GM19025 (cell line): Measurements from ENCODE around the gene PORCN.
A peak's percentile ranks its signal among the peaks of the same experiment; 100 is the strongest.
"Not testable (repeated sequence)": the region's sequence is repeated elsewhere in the genome, so short reads cannot be mapped to it uniquely, and the experiment has no call there.

Experiments used
- ATAC-seq: cut with Tn5 transposase; IDR thresholded peaks from one replicate; pipeline ENCODE4 v1.9.1; 2021; ENCODE audit warnings: mild to moderate bottlenecking, low read depth, moderate library complexity; ENCODE audit not compliant: unreplicated experiment

PORCN gene

GRCh38 chrX:48509245-48509590 is 426 bp downstream of the PORCN start:
- ATAC-seq = no peak

GRCh38 chrX:48509619-48510018 is 827 bp downstream of the PORCN start:
- ATAC-seq = no peak

GRCh38 chrX:48511560-48511959 is 2.8 kb downstream of the PORCN start:
- no peak for ATAC-seq

- ATAC-seq = no peak
Measured at GRCh38 chrX:48512371-48512935, 3.7 kb downstream of the PORCN start.

GRCh38 chrX:48513670-48514069 is 4.9 kb downstream of the PORCN start:
- ATAC-seq = no peak

GRCh38 chrX:48514126-48514806 is 5.5 kb downstream of the PORCN start:
- ATAC-seq = no peak

GRCh38 chrX:48514868-48515460 is 6.2 kb downstream of the PORCN start:
- ATAC-seq = no peak

GRCh38 chrX:48515842-48516241 is 7.0 kb downstream of the PORCN start:
- no peak for ATAC-seq

- no peak for ATAC-seq
Measured at GRCh38 chrX:48516285-48516684, 7.5 kb downstream of the PORCN start.

GRCh38 chrX:48516987-48517386 is 8.2 kb downstream of the PORCN start:
- ATAC-seq = no peak

GRCh38 chrX:48519481-48519880 is 10.7 kb downstream of the PORCN start:
- ATAC-seq = not testable (repeated sequence)

GRCh38 chrX:48520455-48520854 is 11.7 kb downstream of the PORCN start:
- ATAC-seq = no peak

GRCh38 chrX:48520976-48521352 is 12.2 kb downstream of the PORCN start:
- no peak for ATAC-seq

- ATAC-seq = peak; percentile 99
Measured at GRCh38 chrX:48521353-48522243, 12.8 kb downstream of the PORCN start, which contains the start of gene EBP. Gene EBP (plus strand): TSS chrX:48521808. CDS start chrX:48523772, 1,964 bp downstream.

- ATAC-seq = no peak
Measured at GRCh38 chrX:48522291-48522690, 13.5 kb downstream of the PORCN start.

GRCh38 chrX:48523682-48524081 is 14.9 kb downstream of the PORCN start:
- no peak for ATAC-seq

GRCh38 chrX:48525853-48526252 is 17.1 kb downstream of the PORCN start:
- ATAC-seq = not testable (repeated sequence)

GRCh38 chrX:48530736-48531135 is 21.9 kb downstream of the PORCN start:
- no peak for ATAC-seq

- no peak for ATAC-seq
Measured at GRCh38 chrX:48531358-48531959, 22.7 kb downstream of the PORCN start.

GRCh38 chrX:48532161-48532560 is 23.4 kb downstream of the PORCN start:
- ATAC-seq = no peak

- no peak for ATAC-seq
Measured at GRCh38 chrX:48533165-48533564, 24.4 kb downstream of the PORCN start.
